Loucy (cell line): ENCODE results near the gene PDLIM4.

ENCODE experiments used
- H2AFZ ChIP-seq: fragments of 200-600 bp; sonication (generic); 2 replicates; pipeline ENCODE4 v1.6.0; 2016; ENCODE audit warnings: antibody characterized with exemption, mild to moderate bottlenecking, low read length, moderate library complexity
- H3F3A ChIP-seq: fragments of 200-600 bp; 2 replicates; pipeline ENCODE4 v1.6.0; 2016; ENCODE audit warnings: antibody characterized with exemption, low read depth, mild to moderate bottlenecking
- H3K27me3 ChIP-seq: fragments of 200-600 bp; sonication (generic); 2 replicates; pipeline ENCODE4 v1.6.1; 2014; ENCODE audit warnings: low read length, mild to moderate bottlenecking; ENCODE audit not compliant: insufficient read depth, poor library complexity, severe bottlenecking
- H3K36me3 ChIP-seq: fragments of 200-600 bp; sonication (generic); 2 replicates; pipeline ENCODE4 v1.6.1; 2016; ENCODE audit warnings: low read length; ENCODE audit not compliant: insufficient read depth
- H3K4me1 ChIP-seq: fragments of 200-600 bp; sonication (generic); 2 replicates; pipeline ENCODE4 v1.5.1; 2014; ENCODE audit warnings: low read length, mild to moderate bottlenecking; ENCODE audit not compliant: insufficient read depth, poor library complexity, severe bottlenecking
- H3K4me2 ChIP-seq: fragments of 200-600 bp; sonication (generic); 2 replicates; pipeline ENCODE4 v1.6.0; 2014; ENCODE audit warnings: antibody characterized with exemption, low read length, low read depth, mild to moderate bottlenecking; ENCODE audit not compliant: poor library complexity, severe bottlenecking
- H3K4me3 ChIP-seq: fragments of 200-600 bp; sonication (generic); 2 replicates; pipeline ENCODE4 v1.5.1; 2014; ENCODE audit warnings: low read length, mild to moderate bottlenecking, mixed read lengths; ENCODE audit not compliant: poor library complexity, severe bottlenecking
- H3K79me2 ChIP-seq: fragments of 200-600 bp; sonication (generic); 2 replicates; pipeline ENCODE4 v1.6.1; 2014; ENCODE audit warnings: low read length; ENCODE audit not compliant: insufficient read depth
- H3K9ac ChIP-seq: fragments of 200-600 bp; sonication (generic); 2 replicates; pipeline ENCODE4 v1.6.0; 2014; ENCODE audit warnings: mild to moderate bottlenecking, low read depth, low read length, moderate library complexity; ENCODE audit not compliant: poor library complexity, severe bottlenecking
- H3K9me2 ChIP-seq: fragments of 200-600 bp; sonication (generic); replicated peaks from 2 replicates; pipeline ENCODE4 v1.6.1; 2016; ENCODE audit warnings: low read depth, low read length, mixed read lengths
- H3K9me3 ChIP-seq: fragments of 200-600 bp; sonication (generic); 2 replicates; pipeline ENCODE4 v1.6.1; 2014; ENCODE audit warnings: mild to moderate bottlenecking, antibody characterized with exemption, low read length, low read depth; ENCODE audit not compliant: insufficient read depth
- H4K20me1 ChIP-seq: fragments of 200-600 bp; sonication (generic); 2 replicates; pipeline ENCODE4 v1.6.0; 2014; ENCODE audit warnings: antibody characterized with exemption, low read length, mild to moderate bottlenecking; ENCODE audit not compliant: insufficient read depth, poor library complexity, severe bottlenecking
- CTCF ChIP-seq: fragments of 200-600 bp; sonication (generic); conservative IDR thresholded peaks from 2 replicates; pipeline ENCODE4 v1.5.1; 2014; ENCODE audit warnings: mild to moderate bottlenecking, antibody characterized with exemption, low read length
- EZH2phosphoT487 ChIP-seq: fragments of 200-600 bp; IDR thresholded peaks from 2 replicates; pipeline ENCODE4 v1.6.1; 2018; ENCODE audit warnings: antibody characterized with exemption, mild to moderate bottlenecking, moderate library complexity, borderline replicate concordance

Gene PDLIM4

GRCh38 chr5:132238169-132238744, 19.2 kb upstream of the PDLIM4 start:
- Histone ChIP-seq H2AFZ (no peak overlapping the region), H3K36me3 (no peaks in the 10 kb centered on the region), H3F3A (no peaks in the 10 kb centered on the region), H3K27me3 (no peaks in the 10 kb centered on the region), H3K9me2 (no peaks in the 10 kb centered on the region), H3K4me1 (peaks cover 17% of the 10 kb centered on the region), H3K9ac (no peak overlapping the region), H3K9me3 (no peaks in the 10 kb centered on the region), H3K79me2 (no peaks in the 10 kb centered on the region), H3K4me2 (no peak overlapping the region), H3K4me3 (no peak overlapping the region), H4K20me1 (no peaks in the 10 kb centered on the region)
- TF ChIP-seq EZH2phosphoT487 (no peak), CTCF (peak; percentile 59)

- Histone ChIP-seq H3K9me3 (no peaks in the 10 kb centered on the region), H3F3A (no peaks in the 10 kb centered on the region), H2AFZ (no peak overlapping the region), H3K4me2 (no peak overlapping the region), H3K9me2 (no peaks in the 10 kb centered on the region), H3K36me3 (no peaks in the 10 kb centered on the region), H3K79me2 (no peaks in the 10 kb centered on the region), H4K20me1 (no peaks in the 10 kb centered on the region), H3K27me3 (no peaks in the 10 kb centered on the region), H3K4me1 (peaks cover 17% of the 10 kb centered on the region), H3K9ac (no peak overlapping the region), H3K4me3 (no peak overlapping the region)
- TF ChIP-seq EZH2phosphoT487 (no peak), CTCF (no peak)
These were observed 18.5 kb upstream of the PDLIM4 start for GRCh38 chr5:132238901-132239500.

GRCh38 chr5:132239776-132240175, 17.7 kb upstream of the PDLIM4 start:
- no peaks in the 10 kb centered on the region for H3K36me3 ChIP-seq
- no peak overlapping the region for H3K9ac ChIP-seq

More at GRCh38 chr5:132239776-132240175, 17.7 kb upstream of the PDLIM4 start:
- Histone ChIP-seq H3K4me3 (no peak overlapping the region), H2AFZ (0 out of 2 replicates have a peak overlapping the region, but pooled peaks have one; percentile 32), H3K4me1 (peaks cover 17% of the 10 kb centered on the region), H3F3A (no peaks in the 10 kb centered on the region), H3K9me2 (no peaks in the 10 kb centered on the region), H3K9me3 (no peaks in the 10 kb centered on the region), H3K4me2 (no peak overlapping the region), H4K20me1 (no peaks in the 10 kb centered on the region), H3K27me3 (no peaks in the 10 kb centered on the region), H3K79me2 (no peaks in the 10 kb centered on the region)
- TF ChIP-seq CTCF (no peak), EZH2phosphoT487 (no peak)
